CD4-positive, alpha-beta T cell treated with Interleukin-17A for 1 hour (primary cell): ENCODE results near the gene GP1BB.

Experiments used
- DNase-seq: peaks from one replicate; pipeline ENCODE4 v3.0.0-alpha.2; 2020

GP1BB gene

GRCh38 chr22:19756288-19757128 is 33.2 kb downstream of the GP1BB start:
- peak; percentile 73 for DNase-seq

GRCh38 chr22:19757140-19757984 is 34.0 kb downstream of the GP1BB start:
- no peak for DNase-seq

GRCh38 chr22:19757985-19758895 is 34.9 kb downstream of the GP1BB start:
- no peak for DNase-seq

GRCh38 chr22:19758896-19759426 is 35.6 kb downstream of the GP1BB start:
- no peak for DNase-seq

- no peak for DNase-seq
Observed at GRCh38 chr22:19759427-19760057, 36.2 kb downstream of the GP1BB start.

- DNase-seq, result no peak
Observed at GRCh38 chr22:19760058-19760950, 37.0 kb downstream of the GP1BB start, which contains the start of gene TBX1. TSS of gene TBX1 (plus strand) at chr22:19760778. CDS start at chr22:19760844, 66 bp downstream.

GRCh38 chr22:19760951-19761724 is 37.8 kb downstream of the GP1BB start:
- DNase-seq, result no peak

GRCh38 chr22:19761725-19762567 is 38.6 kb downstream of the GP1BB start:
- DNase-seq, result no peak

- no peak for DNase-seq
Observed at GRCh38 chr22:19762568-19763457, 39.5 kb downstream of the GP1BB start.

- DNase-seq, result no peak
Observed at GRCh38 chr22:19763458-19764298, 40.3 kb downstream of the GP1BB start.

- DNase-seq, result no peak
Observed at GRCh38 chr22:19764299-19764593, 40.9 kb downstream of the GP1BB start.

- no peak for DNase-seq
Observed at GRCh38 chr22:19764636-19765476, 41.5 kb downstream of the GP1BB start.

- no peak for DNase-seq
Observed at GRCh38 chr22:19765477-19766239, 42.3 kb downstream of the GP1BB start.

- no peak for DNase-seq
Observed at GRCh38 chr22:19766240-19766510, 42.8 kb downstream of the GP1BB start.

GRCh38 chr22:19766511-19767426 is 43.4 kb downstream of the GP1BB start:
- DNase-seq, result peak; percentile 52
